Measurements from ENCODE around the gene CPPED1. TPM values are rescaled to one million over a fixed set of nuclear protein-coding genes. Genes with fewer than 3 reads are reported as not detected.

The CPPED1 gene
- total and polyA plus RNA-seq, 4 donors, result 10.4 to 29.1 (median 23.0) TPM

DNA sequence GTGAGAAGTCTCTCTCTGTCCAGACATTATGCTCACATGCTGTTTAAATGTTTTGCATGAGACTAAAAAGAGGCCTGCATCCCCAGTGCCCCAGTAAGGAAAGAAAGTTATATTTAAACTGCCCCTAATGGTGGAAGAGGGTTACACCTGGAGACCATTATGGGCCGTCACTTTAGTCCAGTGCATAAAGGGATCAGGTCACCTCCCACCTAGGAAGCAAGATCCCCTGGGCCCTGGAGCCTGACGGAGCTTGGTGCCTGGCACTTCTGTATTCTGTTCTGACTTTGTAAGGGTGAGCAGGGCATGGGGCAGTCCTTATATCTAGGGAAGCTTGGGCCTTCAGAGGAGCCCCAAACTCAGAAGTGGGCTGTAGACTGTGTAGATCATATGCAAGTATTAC is 67.9 kb downstream of the CPPED1 start:
- DNase-seq (ENCODE audit: low spot score), result no peak
- Histone ChIP-seq H3K27me3 (ENCODE audit: control insufficient read depth in 4 of 4, insufficient read depth in 4 of 4, low read length in 3 of 4) (no peaks in the 10 kb centered on the region), H3K9ac (ENCODE audit: low read depth in 1 of 2, low read length in 2 of 2) (no peak overlapping the region), H3K4me3 (ENCODE audit: low read depth in 1 of 3, low read length in 3 of 3) (no peak overlapping the region), H3K27ac (ENCODE audit: low read depth in 1 of 2, low read length in 2 of 2) (no peak overlapping the region), H3K4me1 (ENCODE audit: control insufficient read depth in 4 of 4, insufficient read depth in 4 of 4, low read length in 3 of 4) (no peaks in the 10 kb centered on the region), H3K9me3 (ENCODE audit: control insufficient read depth in 4 of 4, low read length in 3 of 4) (peaks cover 3 to 7% (median 5%) of the 10 kb centered on the region in 4 donors), H3K36me3 (ENCODE audit: control insufficient read depth in 4 of 4, insufficient read depth in 3 of 4, low read depth in 1 of 4, low read length in 3 of 4) (peaks cover 0 to 13% (median 8%) of the 10 kb centered on the region in 4 donors)
- 97% methylated on average over 2 of the region's 2 CpGs for WGBS
- TF ChIP-seq RXRA (IDR thresholded peaks at IDR 0.05) (no peak), FOXA1 (IDR thresholded peaks at IDR 0.05) (no peak), NR2F2 (IDR thresholded peaks at IDR 0.05) (no peak), HNF4A (conservative IDR thresholded peaks at IDR 0.05) (no peak)
- TF ChIP-seq, protein P1, sequence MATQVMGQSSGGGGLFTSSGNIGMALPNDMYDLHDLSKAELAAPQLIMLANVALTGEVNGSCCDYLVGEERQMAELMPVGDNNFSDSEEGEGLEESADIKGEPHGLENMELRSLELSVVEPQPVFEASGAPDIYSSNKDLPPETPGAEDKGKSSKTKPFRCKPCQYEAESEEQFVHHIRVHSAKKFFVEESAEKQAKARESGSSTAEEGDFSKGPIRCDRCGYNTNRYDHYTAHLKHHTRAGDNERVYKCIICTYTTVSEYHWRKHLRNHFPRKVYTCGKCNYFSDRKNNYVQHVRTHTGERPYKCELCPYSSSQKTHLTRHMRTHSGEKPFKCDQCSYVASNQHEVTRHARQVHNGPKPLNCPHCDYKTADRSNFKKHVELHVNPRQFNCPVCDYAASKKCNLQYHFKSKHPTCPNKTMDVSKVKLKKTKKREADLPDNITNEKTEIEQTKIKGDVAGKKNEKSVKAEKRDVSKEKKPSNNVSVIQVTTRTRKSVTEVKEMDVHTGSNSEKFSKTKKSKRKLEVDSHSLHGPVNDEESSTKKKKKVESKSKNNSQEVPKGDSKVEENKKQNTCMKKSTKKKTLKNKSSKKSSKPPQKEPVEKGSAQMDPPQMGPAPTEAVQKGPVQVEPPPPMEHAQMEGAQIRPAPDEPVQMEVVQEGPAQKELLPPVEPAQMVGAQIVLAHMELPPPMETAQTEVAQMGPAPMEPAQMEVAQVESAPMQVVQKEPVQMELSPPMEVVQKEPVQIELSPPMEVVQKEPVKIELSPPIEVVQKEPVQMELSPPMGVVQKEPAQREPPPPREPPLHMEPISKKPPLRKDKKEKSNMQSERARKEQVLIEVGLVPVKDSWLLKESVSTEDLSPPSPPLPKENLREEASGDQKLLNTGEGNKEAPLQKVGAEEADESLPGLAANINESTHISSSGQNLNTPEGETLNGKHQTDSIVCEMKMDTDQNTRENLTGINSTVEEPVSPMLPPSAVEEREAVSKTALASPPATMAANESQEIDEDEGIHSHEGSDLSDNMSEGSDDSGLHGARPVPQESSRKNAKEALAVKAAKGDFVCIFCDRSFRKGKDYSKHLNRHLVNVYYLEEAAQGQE (IDR thresholded peaks at IDR 0.05), result no peak

DNA sequence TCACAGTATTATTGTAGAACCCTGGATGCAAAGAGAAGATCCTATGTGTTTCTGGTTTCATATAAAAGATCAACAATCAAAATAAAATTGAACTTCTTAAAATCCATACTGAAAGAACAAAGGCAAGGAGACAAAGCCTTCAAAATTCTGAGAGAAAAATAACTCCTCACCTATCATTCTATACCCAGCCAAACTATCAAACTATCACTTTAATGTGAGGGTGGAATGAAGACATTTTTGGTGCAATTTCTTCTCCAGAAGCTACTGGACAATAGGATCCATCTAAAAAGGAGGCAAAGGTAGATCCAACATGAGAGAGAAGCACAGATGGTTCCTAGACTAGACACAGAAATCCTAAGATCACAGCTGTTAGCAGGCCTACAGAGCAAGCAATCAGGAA is 71.1 kb downstream of the CPPED1 start:
- no peak for TF ChIP-seq EGR1 (IDR thresholded peaks at IDR 0.05; ENCODE audit: low read depth in 2 of 2)
- DNase-seq (ENCODE audit: low spot score), result no peak
- no peak overlapping the region for H3K4me3 ChIP-seq (ENCODE audit: low read depth in 1 of 3, low read length in 3 of 3)

DNA sequence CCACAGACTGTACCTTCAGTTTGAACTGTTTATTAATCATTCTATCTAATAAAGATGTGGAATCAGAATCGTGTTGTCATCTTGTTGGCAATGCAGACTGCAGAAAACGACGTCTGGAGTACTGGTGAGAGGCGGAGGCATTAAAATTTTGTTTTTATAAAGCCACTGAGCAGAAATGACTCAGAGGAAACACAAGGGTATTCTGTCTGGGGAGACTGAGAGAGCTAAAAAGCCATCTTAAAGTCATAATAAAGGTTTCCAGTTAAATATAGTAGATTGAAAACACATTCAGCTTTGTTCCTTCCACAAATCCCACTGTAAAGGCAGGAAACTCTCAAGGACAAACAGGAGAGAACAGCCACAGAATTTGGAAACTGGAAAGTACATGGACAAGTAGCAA is 74.2 kb downstream of the CPPED1 start:
- no peak for DNase-seq (ENCODE audit: low spot score)
- Histone ChIP-seq H3K4me1 (ENCODE audit: control insufficient read depth in 4 of 4, insufficient read depth in 4 of 4, low read length in 3 of 4) (no peaks in the 10 kb centered on the region), H3K36me3 (ENCODE audit: control insufficient read depth in 4 of 4, insufficient read depth in 3 of 4, low read depth in 1 of 4, low read length in 3 of 4) (peaks cover 0 to 6% (median 2%) of the 10 kb centered on the region in 4 donors), H3K9ac (ENCODE audit: low read depth in 1 of 2, low read length in 2 of 2) (no peak overlapping the region), H3K4me3 (ENCODE audit: low read depth in 1 of 3, low read length in 3 of 3) (no peak overlapping the region), H3K27ac (ENCODE audit: low read depth in 1 of 2, low read length in 2 of 2) (no peak overlapping the region), H3K27me3 (ENCODE audit: control insufficient read depth in 4 of 4, insufficient read depth in 4 of 4, low read length in 3 of 4) (no peaks in the 10 kb centered on the region), H3K9me3 (ENCODE audit: control insufficient read depth in 4 of 4, low read length in 3 of 4) (peaks cover 2 to 7% (median 5%) of the 10 kb centered on the region in 4 donors)
- 93% methylated on average over 4 of the region's 4 CpGs for WGBS
- TF ChIP-seq, protein P2, sequence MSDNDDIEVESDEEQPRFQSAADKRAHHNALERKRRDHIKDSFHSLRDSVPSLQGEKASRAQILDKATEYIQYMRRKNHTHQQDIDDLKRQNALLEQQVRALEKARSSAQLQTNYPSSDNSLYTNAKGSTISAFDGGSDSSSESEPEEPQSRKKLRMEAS (IDR thresholded peaks at IDR 0.05), result no peak
- TF ChIP-seq, protein P3, sequence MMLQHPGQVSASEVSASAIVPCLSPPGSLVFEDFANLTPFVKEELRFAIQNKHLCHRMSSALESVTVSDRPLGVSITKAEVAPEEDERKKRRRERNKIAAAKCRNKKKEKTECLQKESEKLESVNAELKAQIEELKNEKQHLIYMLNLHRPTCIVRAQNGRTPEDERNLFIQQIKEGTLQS (IDR thresholded peaks at IDR 0.05), result no peak
- TF ChIP-seq YY1 (IDR thresholded peaks at IDR 0.05) (no peak), RXRA (IDR thresholded peaks at IDR 0.05) (no peak)

More for the DNA sequence above, 71.1 kb downstream of the CPPED1 start:
- Histone ChIP-seq H3K27ac (ENCODE audit: low read depth in 1 of 2, low read length in 2 of 2) (no peak overlapping the region), H3K9ac (ENCODE audit: low read depth in 1 of 2, low read length in 2 of 2) (no peak overlapping the region), H3K9me3 (ENCODE audit: control insufficient read depth in 4 of 4, low read length in 3 of 4) (peaks cover 2 to 7% (median 5%) of the 10 kb centered on the region in 4 donors), H3K4me1 (ENCODE audit: control insufficient read depth in 4 of 4, insufficient read depth in 4 of 4, low read length in 3 of 4) (no peaks in the 10 kb centered on the region), H3K27me3 (ENCODE audit: control insufficient read depth in 4 of 4, insufficient read depth in 4 of 4, low read length in 3 of 4) (no peaks in the 10 kb centered on the region), H3K36me3 (ENCODE audit: control insufficient read depth in 4 of 4, insufficient read depth in 3 of 4, low read depth in 1 of 4, low read length in 3 of 4) (peaks cover 0 to 9% (median 6%) of the 10 kb centered on the region in 4 donors)

DNA sequence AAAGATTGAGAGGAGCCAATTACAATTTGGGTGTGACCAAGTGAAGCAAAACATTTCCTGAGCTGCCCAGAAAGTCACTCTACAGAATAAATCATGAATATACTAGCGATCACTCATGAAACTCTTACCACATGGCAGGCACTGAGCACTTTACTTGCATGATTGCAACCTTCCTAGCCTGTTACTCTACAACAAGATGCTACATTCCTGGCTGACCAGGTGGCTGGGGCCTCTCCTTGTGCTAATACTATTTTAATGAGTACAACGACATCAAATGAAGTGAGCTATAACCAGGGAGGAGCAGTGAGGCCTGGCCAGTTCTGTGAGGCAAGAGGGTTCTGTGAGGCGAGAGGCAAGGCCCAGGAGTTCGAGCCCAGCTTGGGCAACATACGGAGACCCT is 75.2 kb downstream of the CPPED1 start:
- no peak for DNase-seq (ENCODE audit: low spot score)
- WGBS, result 92% methylated on average over 5 of the region's 5 CpGs
- Histone ChIP-seq H3K27ac (ENCODE audit: low read depth in 1 of 2, low read length in 2 of 2) (no peak overlapping the region), H3K9ac (ENCODE audit: low read depth in 1 of 2, low read length in 2 of 2) (no peak overlapping the region), H3K27me3 (ENCODE audit: control insufficient read depth in 4 of 4, insufficient read depth in 4 of 4, low read length in 3 of 4) (no peaks in the 10 kb centered on the region), H3K4me3 (ENCODE audit: low read depth in 1 of 3, low read length in 3 of 3) (no peak overlapping the region), H3K9me3 (ENCODE audit: control insufficient read depth in 4 of 4, low read length in 3 of 4) (peaks cover 2 to 6% (median 4%) of the 10 kb centered on the region in 4 donors), H3K36me3 (ENCODE audit: control insufficient read depth in 4 of 4, insufficient read depth in 3 of 4, low read depth in 1 of 4, low read length in 3 of 4) (peaks cover 0 to 5% (median 3%) of the 10 kb centered on the region in 4 donors), H3K4me1 (ENCODE audit: control insufficient read depth in 4 of 4, insufficient read depth in 4 of 4, low read length in 3 of 4) (no peaks in the 10 kb centered on the region)
- TF ChIP-seq, protein P4, sequence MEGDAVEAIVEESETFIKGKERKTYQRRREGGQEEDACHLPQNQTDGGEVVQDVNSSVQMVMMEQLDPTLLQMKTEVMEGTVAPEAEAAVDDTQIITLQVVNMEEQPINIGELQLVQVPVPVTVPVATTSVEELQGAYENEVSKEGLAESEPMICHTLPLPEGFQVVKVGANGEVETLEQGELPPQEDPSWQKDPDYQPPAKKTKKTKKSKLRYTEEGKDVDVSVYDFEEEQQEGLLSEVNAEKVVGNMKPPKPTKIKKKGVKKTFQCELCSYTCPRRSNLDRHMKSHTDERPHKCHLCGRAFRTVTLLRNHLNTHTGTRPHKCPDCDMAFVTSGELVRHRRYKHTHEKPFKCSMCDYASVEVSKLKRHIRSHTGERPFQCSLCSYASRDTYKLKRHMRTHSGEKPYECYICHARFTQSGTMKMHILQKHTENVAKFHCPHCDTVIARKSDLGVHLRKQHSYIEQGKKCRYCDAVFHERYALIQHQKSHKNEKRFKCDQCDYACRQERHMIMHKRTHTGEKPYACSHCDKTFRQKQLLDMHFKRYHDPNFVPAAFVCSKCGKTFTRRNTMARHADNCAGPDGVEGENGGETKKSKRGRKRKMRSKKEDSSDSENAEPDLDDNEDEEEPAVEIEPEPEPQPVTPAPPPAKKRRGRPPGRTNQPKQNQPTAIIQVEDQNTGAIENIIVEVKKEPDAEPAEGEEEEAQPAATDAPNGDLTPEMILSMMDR (IDR thresholded peaks at IDR 0.05; ENCODE audit: low read depth, low read length, missing input control), result no peak
- no peak for TF ChIP-seq NR2F2 (IDR thresholded peaks at IDR 0.05)
- no peak for TF ChIP-seq EGR1 (IDR thresholded peaks at IDR 0.05; ENCODE audit: low read depth in 2 of 2)
- TF ChIP-seq, protein P1 (IDR thresholded peaks at IDR 0.05), result no peak
- TF ChIP-seq, protein P3 (IDR thresholded peaks at IDR 0.05), result no peak
- no peak for TF ChIP-seq RAD21 (IDR thresholded peaks at IDR 0.05)
- TF ChIP-seq FOXA1 (IDR thresholded peaks at IDR 0.05), result no peak
- no peak for TF ChIP-seq RXRA (IDR thresholded peaks at IDR 0.05)
- TF ChIP-seq HNF4G (IDR thresholded peaks at IDR 0.05), result no peak
